Osteocyte (in vitro differentiated cells): ENCODE results near the gene CD2AP. TPM values are rescaled to one million over a fixed set of nuclear protein-coding genes. Genes with fewer than 3 reads are reported as not detected.

Source experiments
- DNase-seq: peaks from one replicate; pipeline ENCODE4 v3.0.0; 2021; ENCODE audit warnings: mixed read lengths; ENCODE audit not compliant: unreplicated experiment; ENCODE audit errors: extremely low spot score
- H3K27ac Mint-ChIP-seq: one replicate; pipeline ENCODE4 v1.8.0; 2021; ENCODE audit warnings: mild to moderate bottlenecking, mixed read lengths; ENCODE audit not compliant: unreplicated experiment
- H3K27me3 Mint-ChIP-seq: one replicate; pipeline ENCODE4 v1.8.0; 2021; ENCODE audit warnings: mixed read lengths; ENCODE audit not compliant: unreplicated experiment
- H3K36me3 Mint-ChIP-seq: one replicate; pipeline ENCODE4 v1.8.0; 2021; ENCODE audit warnings: mixed read lengths; ENCODE audit not compliant: unreplicated experiment
- H3K4me1 Mint-ChIP-seq: one replicate; pipeline ENCODE4 v1.8.0; 2021; ENCODE audit warnings: mixed read lengths; ENCODE audit not compliant: unreplicated experiment
- H3K4me3 Mint-ChIP-seq: one replicate; pipeline ENCODE4 v1.8.0; 2021; ENCODE audit warnings: mild to moderate bottlenecking, moderate library complexity, mixed read lengths; ENCODE audit not compliant: unreplicated experiment
- H3K9me3 Mint-ChIP-seq: one replicate; pipeline ENCODE4 v1.8.0; 2021; ENCODE audit warnings: mixed read lengths; ENCODE audit not compliant: unreplicated experiment
- total RNA-seq: library from RNA; stranded (reverse); gene quantifications from 2 replicates; pipeline ENCODE4 v1.2.1, GENCODE V29; 2021
- TF ChIP-seq, protein P1 (sequence below): fragments of 200-600 bp; sonication (generic); IDR thresholded peaks from 2 replicates; pipeline ENCODE4 v1.5.0; 2021; ENCODE audit warnings: antibody characterized with exemption, mild to moderate bottlenecking, moderate library complexity

Gene CD2AP
- total RNA-seq, 1 donor from 2014 or later, result 18.1 TPM

DNA sequence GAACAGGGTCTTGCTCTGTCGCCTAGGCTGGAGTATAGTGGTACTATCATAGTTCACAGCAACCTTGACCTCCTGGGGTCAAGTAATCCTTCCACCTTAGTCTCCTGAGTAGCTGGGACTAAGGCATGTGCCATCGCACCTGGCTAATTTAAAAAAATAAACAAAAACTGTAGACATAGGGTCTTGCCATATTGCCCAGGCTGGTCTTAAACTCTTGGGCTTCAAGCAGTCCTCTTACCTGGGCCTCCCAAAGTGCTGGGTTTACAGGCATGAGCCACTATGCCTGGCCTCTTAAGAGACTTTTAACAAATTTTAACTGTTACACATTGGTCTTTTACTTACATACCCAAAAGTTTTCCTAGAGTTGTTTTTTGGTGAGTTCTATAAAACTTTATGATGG is 12.4 kb downstream of the CD2AP start:
- Mint-ChIP-seq H3K9me3 (no peaks in the 10 kb centered on the region), H3K4me3 (no peak overlapping the region), H3K36me3 (no peaks in the 10 kb centered on the region), H3K4me1 (peaks cover 21% of the 10 kb centered on the region), H3K27me3 (no peaks in the 10 kb centered on the region), H3K27ac (no peak overlapping the region)
- DNase-seq, result no peak
- TF ChIP-seq, protein P1, sequence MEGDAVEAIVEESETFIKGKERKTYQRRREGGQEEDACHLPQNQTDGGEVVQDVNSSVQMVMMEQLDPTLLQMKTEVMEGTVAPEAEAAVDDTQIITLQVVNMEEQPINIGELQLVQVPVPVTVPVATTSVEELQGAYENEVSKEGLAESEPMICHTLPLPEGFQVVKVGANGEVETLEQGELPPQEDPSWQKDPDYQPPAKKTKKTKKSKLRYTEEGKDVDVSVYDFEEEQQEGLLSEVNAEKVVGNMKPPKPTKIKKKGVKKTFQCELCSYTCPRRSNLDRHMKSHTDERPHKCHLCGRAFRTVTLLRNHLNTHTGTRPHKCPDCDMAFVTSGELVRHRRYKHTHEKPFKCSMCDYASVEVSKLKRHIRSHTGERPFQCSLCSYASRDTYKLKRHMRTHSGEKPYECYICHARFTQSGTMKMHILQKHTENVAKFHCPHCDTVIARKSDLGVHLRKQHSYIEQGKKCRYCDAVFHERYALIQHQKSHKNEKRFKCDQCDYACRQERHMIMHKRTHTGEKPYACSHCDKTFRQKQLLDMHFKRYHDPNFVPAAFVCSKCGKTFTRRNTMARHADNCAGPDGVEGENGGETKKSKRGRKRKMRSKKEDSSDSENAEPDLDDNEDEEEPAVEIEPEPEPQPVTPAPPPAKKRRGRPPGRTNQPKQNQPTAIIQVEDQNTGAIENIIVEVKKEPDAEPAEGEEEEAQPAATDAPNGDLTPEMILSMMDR, result no peak

DNA sequence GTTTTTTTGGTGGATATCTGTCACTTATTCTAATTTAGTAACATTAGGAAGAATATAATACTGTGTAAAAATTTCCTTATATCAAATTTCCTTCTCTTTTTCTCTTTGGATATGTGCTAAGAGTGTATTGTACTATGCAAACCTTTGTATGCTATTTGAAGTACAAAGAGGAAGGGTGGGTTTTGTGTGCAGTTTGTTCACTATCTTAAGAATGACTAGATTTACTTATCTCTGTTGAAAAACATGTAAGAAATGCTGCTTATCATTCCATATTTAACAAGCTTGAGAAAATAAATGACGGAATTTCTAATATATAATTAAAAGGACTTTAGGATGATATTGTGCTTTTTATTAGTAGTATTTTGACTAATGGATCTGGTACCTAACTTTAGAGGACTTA is 13.1 kb downstream of the CD2AP start:
- Mint-ChIP-seq H3K4me3 (no peak overlapping the region), H3K36me3 (peaks cover 2% of the 10 kb centered on the region), H3K27ac (no peak overlapping the region), H3K9me3 (no peaks in the 10 kb centered on the region), H3K4me1 (peaks cover 21% of the 10 kb centered on the region), H3K27me3 (no peaks in the 10 kb centered on the region)
- DNase-seq, result no peak
- TF ChIP-seq, protein P1, result no peak

DNA sequence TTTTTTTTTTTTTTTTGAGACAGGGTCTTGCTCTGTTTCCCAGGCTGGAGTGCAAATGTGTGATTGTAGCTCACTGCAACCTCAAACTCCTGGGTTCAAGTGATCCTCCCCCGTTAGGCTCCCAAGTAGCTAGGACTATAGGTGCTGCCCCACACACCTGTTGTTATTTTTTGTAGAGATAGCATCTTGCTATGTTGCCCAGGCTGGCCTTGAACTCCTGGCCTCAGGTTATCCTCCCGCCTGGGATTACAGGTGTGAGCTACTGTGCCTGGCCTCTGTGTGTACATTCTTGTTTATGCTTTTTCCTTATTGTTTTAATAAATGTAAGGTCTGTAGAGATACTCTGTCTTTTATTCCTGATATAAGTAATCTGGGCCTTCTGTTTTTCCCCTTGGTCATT is 14.8 kb downstream of the CD2AP start:
- TF ChIP-seq, protein P1, result no peak
- H3K36me3 Mint-ChIP-seq, result peaks cover 2% of the 10 kb centered on the region
- peaks cover 13% of the 10 kb centered on the region for H3K4me1 Mint-ChIP-seq
- no peak overlapping the region for H3K4me3 Mint-ChIP-seq
- no peaks in the 10 kb centered on the region for H3K9me3 Mint-ChIP-seq
- no peak for DNase-seq
- H3K27me3 Mint-ChIP-seq, result no peaks in the 10 kb centered on the region
- H3K27ac Mint-ChIP-seq, result no peak overlapping the region

GRCh38 chr6:47495207-47495606 is 17.6 kb downstream of the CD2AP start:
- H3K9me3 Mint-ChIP-seq, result no peaks in the 10 kb centered on the region
- TF ChIP-seq, protein P1, result no peak
- no peak overlapping the region for H3K4me3 Mint-ChIP-seq
- no peak for DNase-seq
- H3K36me3 Mint-ChIP-seq, result peaks cover 2% of the 10 kb centered on the region
- H3K27me3 Mint-ChIP-seq, result no peaks in the 10 kb centered on the region
- peaks cover 13% of the 10 kb centered on the region for H3K4me1 Mint-ChIP-seq
- H3K27ac Mint-ChIP-seq, result no peak overlapping the region

DNA sequence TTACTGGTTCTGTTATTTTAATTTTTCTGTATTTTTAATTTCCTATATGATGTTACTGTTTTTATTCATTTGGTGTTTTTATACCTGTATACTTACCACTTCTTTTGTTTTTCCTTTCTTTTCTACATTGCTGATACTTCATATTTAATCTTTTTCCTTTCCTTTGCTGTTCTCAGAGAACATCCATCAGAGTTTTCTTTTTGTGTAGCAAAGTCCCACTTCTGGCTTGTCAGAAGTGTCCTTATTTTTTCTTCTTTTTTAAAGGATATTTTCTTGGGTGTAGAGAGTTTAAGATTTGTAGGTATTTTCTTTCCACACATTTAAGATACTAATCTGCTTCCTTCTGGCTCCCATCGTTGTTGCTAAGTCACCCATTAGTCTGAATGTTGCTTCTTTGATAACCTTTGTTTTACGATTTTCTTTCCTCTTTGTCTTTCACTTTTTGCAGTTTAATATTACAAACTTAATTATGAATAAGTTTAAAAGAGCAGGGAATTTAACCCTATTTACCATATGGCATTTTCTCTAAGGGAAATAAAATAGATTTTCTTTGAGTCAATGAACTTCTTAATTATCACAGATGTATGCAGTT is 18.5 kb downstream of the CD2AP start:
- no peak overlapping the region for H3K4me3 Mint-ChIP-seq
- H3K9me3 Mint-ChIP-seq, result no peaks in the 10 kb centered on the region
- DNase-seq, result no peak
- TF ChIP-seq, protein P1, result no peak
- H3K4me1 Mint-ChIP-seq, result peaks cover 13% of the 10 kb centered on the region
- H3K36me3 Mint-ChIP-seq, result peaks cover 2% of the 10 kb centered on the region
- H3K27ac Mint-ChIP-seq, result no peak overlapping the region
- no peaks in the 10 kb centered on the region for H3K27me3 Mint-ChIP-seq
